ENCODE data around the gene AURKAIP1. TPM values are rescaled to one million over a fixed set of nuclear protein-coding genes. Genes with fewer than 3 reads are reported as not detected.
A peak's percentile ranks its signal among the peaks of the same experiment; 100 is the strongest.

AURKAIP1 gene
- total RNA-seq, 1 donor from 2014 or later = 107 TPM

DNA sequence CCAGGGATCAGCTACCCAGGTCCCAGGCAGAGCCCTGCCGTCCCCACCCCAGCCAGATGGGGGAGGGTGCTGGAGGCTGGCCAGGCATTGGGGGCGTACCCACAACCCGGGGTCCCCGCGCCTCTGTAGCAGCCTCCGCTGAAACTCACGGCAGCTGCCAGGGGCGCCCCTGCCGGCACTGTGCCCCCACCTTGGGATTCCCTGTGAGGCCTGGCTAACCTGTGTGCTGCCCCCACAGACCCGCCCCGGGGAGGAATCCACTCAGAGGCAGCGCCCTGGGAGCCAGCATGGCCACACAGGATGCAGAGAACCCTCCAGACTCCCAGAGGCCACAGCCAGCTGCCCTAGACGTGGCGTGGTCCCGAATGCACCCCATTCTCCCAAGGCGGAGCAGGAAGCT, 29.6 kb downstream of the AURKAIP1 start:
- TF ChIP-seq, protein P1, sequence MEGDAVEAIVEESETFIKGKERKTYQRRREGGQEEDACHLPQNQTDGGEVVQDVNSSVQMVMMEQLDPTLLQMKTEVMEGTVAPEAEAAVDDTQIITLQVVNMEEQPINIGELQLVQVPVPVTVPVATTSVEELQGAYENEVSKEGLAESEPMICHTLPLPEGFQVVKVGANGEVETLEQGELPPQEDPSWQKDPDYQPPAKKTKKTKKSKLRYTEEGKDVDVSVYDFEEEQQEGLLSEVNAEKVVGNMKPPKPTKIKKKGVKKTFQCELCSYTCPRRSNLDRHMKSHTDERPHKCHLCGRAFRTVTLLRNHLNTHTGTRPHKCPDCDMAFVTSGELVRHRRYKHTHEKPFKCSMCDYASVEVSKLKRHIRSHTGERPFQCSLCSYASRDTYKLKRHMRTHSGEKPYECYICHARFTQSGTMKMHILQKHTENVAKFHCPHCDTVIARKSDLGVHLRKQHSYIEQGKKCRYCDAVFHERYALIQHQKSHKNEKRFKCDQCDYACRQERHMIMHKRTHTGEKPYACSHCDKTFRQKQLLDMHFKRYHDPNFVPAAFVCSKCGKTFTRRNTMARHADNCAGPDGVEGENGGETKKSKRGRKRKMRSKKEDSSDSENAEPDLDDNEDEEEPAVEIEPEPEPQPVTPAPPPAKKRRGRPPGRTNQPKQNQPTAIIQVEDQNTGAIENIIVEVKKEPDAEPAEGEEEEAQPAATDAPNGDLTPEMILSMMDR (IDR thresholded peaks at IDR 0.05; ENCODE audit: unreplicated experiment) = no peak
- Mint-ChIP-seq H3K27ac (no peak overlapping the region), H3K27me3 (no peaks in the 10 kb centered on the region), H3K4me3 (ENCODE audit: low read depth) (no peak overlapping the region), H3K9me3 (ENCODE audit: low read depth) (no peaks in the 10 kb centered on the region), H3K36me3 (ENCODE audit: insufficient read depth) (peaks cover 7% of the 10 kb centered on the region), H3K4me1 (ENCODE audit: low read depth) (peaks cover 9% of the 10 kb centered on the region)
- no peak for DNase-seq (ENCODE audit: low spot score, unreplicated experiment)

- Mint-ChIP-seq H3K9me3 (ENCODE audit: low read depth) (no peaks in the 10 kb centered on the region), H3K27ac (no peak overlapping the region), H3K4me1 (ENCODE audit: low read depth) (peaks cover 9% of the 10 kb centered on the region), H3K36me3 (ENCODE audit: insufficient read depth) (peaks cover 7% of the 10 kb centered on the region), H3K27me3 (no peaks in the 10 kb centered on the region), H3K4me3 (ENCODE audit: low read depth) (no peak overlapping the region)
- TF ChIP-seq, protein P1 (IDR thresholded peaks at IDR 0.05; ENCODE audit: unreplicated experiment) = peak; percentile 66
- DNase-seq (ENCODE audit: low spot score, unreplicated experiment) = peak; percentile 48
Measured at GRCh38 chr1:1344655-1345361, 30.2 kb downstream of the AURKAIP1 start.

DNA sequence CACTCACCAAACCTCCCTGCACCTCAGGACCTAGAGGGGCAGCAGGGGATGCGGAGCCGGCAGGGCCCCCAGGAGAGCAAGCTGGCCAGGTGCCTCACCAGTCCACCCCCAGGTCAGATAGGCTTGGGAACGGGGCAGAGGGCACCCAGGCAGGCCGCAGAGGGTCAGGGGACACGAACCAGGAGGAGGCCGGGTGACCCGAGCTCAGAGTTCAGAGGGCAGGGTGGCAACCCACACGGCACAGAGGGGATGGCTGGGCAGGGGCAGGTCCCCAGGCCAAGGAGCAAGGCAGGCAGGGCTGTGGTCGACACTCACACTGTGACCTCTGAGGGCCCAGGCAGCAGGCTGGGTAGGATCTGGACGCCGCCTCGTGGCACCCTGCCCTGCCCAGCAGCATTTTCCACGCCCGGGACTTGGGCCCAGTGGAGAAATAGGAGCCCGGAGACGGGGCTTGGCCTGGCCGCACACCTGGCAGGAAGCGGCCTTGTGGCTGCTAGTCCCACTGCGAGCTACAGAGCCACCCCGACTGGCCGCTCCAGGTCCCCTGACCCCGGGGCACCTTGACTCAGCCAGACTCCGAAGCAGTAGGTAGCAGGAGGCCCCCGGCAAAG, 31.1 kb downstream of the AURKAIP1 start:
- TF ChIP-seq, protein P1 (IDR thresholded peaks at IDR 0.05; ENCODE audit: unreplicated experiment) = no peak
- no peaks in the 10 kb centered on the region for H3K27me3 Mint-ChIP-seq
- peaks cover 9% of the 10 kb centered on the region for H3K36me3 Mint-ChIP-seq (ENCODE audit: insufficient read depth)
- DNase-seq (ENCODE audit: low spot score, unreplicated experiment) = no peak
- no peak overlapping the region for H3K4me3 Mint-ChIP-seq (ENCODE audit: low read depth)
- peaks cover 9% of the 10 kb centered on the region for H3K4me1 Mint-ChIP-seq (ENCODE audit: low read depth)
- H3K27ac Mint-ChIP-seq = no peak overlapping the region
- H3K9me3 Mint-ChIP-seq (ENCODE audit: low read depth) = no peaks in the 10 kb centered on the region

- peaks cover 5% of the 10 kb centered on the region for H3K4me1 Mint-ChIP-seq (ENCODE audit: low read depth)
- H3K36me3 Mint-ChIP-seq (ENCODE audit: insufficient read depth) = peaks cover 9% of the 10 kb centered on the region
- no peak overlapping the region for H3K4me3 Mint-ChIP-seq (ENCODE audit: low read depth)
- no peak overlapping the region for H3K27ac Mint-ChIP-seq
- TF ChIP-seq, protein P1 (IDR thresholded peaks at IDR 0.05; ENCODE audit: unreplicated experiment) = no peak
- DNase-seq (ENCODE audit: low spot score, unreplicated experiment) = no peak
- H3K27me3 Mint-ChIP-seq = no peaks in the 10 kb centered on the region
- no peaks in the 10 kb centered on the region for H3K9me3 Mint-ChIP-seq (ENCODE audit: low read depth)
Measured at GRCh38 chr1:1342584-1343115, 32.4 kb downstream of the AURKAIP1 start.

DNA sequence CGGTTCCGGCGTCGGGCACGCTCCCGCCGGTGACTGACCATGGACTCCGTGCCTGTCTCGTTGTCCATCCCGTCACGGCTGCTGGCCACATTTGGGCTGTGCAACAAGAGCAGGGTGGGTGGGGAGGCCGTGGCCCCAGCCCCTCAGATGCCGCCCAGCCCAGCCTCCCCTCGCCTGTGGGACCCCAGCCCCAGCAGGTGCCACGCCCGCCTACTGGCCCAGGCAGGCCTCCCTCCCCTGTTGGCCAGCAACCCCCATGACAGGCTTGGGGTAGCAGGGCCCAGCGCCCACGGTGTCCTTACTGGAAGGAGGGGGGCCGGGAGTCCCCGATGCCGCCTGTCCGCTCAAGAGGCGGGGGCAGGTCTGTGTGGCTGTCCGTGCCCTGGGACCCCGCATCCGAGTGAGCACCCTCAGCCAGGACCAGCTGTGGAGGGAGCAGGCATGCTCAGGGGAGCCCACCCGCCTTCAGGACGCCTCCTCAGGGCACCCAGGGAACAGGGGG, 32.9 kb downstream of the AURKAIP1 start:
- no peak overlapping the region for H3K4me3 Mint-ChIP-seq (ENCODE audit: low read depth)
- H3K27me3 Mint-ChIP-seq = no peaks in the 10 kb centered on the region
- DNase-seq (ENCODE audit: low spot score, unreplicated experiment) = no peak
- TF ChIP-seq, protein P1 (IDR thresholded peaks at IDR 0.05; ENCODE audit: unreplicated experiment) = no peak
- peaks cover under 1% of the 10 kb centered on the region for H3K4me1 Mint-ChIP-seq (ENCODE audit: low read depth)
- no peaks in the 10 kb centered on the region for H3K9me3 Mint-ChIP-seq (ENCODE audit: low read depth)
- peaks cover 9% of the 10 kb centered on the region for H3K36me3 Mint-ChIP-seq (ENCODE audit: insufficient read depth)
- no peak overlapping the region for H3K27ac Mint-ChIP-seq
